ENCODE data around the gene RTP5.

Gene RTP5

GRCh38 chr2:241887806-241888522 is 18.4 kb downstream of the RTP5 start:
- no peak for DNase-seq (ENCODE audit: low read depth in 2 of 2)

- DNase-seq (ENCODE audit: low read depth in 2 of 2), result no peak
Measured at GRCh38 chr2:241888641-241889040, 19.1 kb downstream of the RTP5 start.

- no peak for DNase-seq (ENCODE audit: low read depth in 2 of 2)
Measured at GRCh38 chr2:241890524-241891235, 21.2 kb downstream of the RTP5 start.

- DNase-seq (ENCODE audit: low read depth in 2 of 2), result no peak
Measured at GRCh38 chr2:241891315-241891987, 21.9 kb downstream of the RTP5 start.

- no peak for DNase-seq (ENCODE audit: low read depth in 2 of 2)
Measured at GRCh38 chr2:241891988-241892298, 22.4 kb downstream of the RTP5 start.

GRCh38 chr2:241892299-241893137 is 23.0 kb downstream of the RTP5 start:
- DNase-seq (ENCODE audit: low read depth in 2 of 2), result no peak

- DNase-seq (ENCODE audit: low read depth in 2 of 2), result no peak
Measured at GRCh38 chr2:241893265-241893664, 23.7 kb downstream of the RTP5 start.

- DNase-seq (ENCODE audit: low read depth in 2 of 2), result no peak
Measured at GRCh38 chr2:241894056-241894641, 24.6 kb downstream of the RTP5 start.

- no peak for DNase-seq (ENCODE audit: low read depth in 2 of 2)
Measured at GRCh38 chr2:241894681-241895426, 25.3 kb downstream of the RTP5 start.

- DNase-seq (ENCODE audit: low read depth in 2 of 2), result no peak
Measured at GRCh38 chr2:241895427-241895711, 25.8 kb downstream of the RTP5 start.

- no peak for DNase-seq (ENCODE audit: low read depth in 2 of 2)
Measured at GRCh38 chr2:241895712-241896641, 26.4 kb downstream of the RTP5 start.

- no peak for DNase-seq (ENCODE audit: low read depth in 2 of 2)
Measured at GRCh38 chr2:241896746-241897201, 27.2 kb downstream of the RTP5 start.

GRCh38 chr2:241897231-241897916 is 27.8 kb downstream of the RTP5 start:
- DNase-seq (ENCODE audit: low read depth in 2 of 2), result no peak

- no peak for DNase-seq (ENCODE audit: low read depth in 2 of 2)
Measured at GRCh38 chr2:241898463-241899270, 29.1 kb downstream of the RTP5 start.

- no peak for DNase-seq (ENCODE audit: low read depth in 2 of 2)
Measured at GRCh38 chr2:241900251-241901017, 30.9 kb downstream of the RTP5 start.

GRCh38 chr2:241901018-241901380 is 31.5 kb downstream of the RTP5 start:
- DNase-seq (ENCODE audit: low read depth in 2 of 2), result no peak

GRCh38 chr2:241901500-241902351 is 32.2 kb downstream of the RTP5 start:
- no peak for DNase-seq (ENCODE audit: low read depth in 2 of 2)
